HG03280 (cell line): Measurements from ENCODE around the gene LCNL1.
"Not testable (repeated sequence)": the region's sequence is repeated elsewhere in the genome, so short reads cannot be mapped to it uniquely, and the experiment has no call there.

Experiments
- ATAC-seq: cut with Tn5 transposase; IDR thresholded peaks from one replicate; pipeline ENCODE4 v1.9.1; 2021; ENCODE audit warnings: mild to moderate bottlenecking, moderate library complexity; ENCODE audit not compliant: unreplicated experiment

LCNL1 gene

DNA sequence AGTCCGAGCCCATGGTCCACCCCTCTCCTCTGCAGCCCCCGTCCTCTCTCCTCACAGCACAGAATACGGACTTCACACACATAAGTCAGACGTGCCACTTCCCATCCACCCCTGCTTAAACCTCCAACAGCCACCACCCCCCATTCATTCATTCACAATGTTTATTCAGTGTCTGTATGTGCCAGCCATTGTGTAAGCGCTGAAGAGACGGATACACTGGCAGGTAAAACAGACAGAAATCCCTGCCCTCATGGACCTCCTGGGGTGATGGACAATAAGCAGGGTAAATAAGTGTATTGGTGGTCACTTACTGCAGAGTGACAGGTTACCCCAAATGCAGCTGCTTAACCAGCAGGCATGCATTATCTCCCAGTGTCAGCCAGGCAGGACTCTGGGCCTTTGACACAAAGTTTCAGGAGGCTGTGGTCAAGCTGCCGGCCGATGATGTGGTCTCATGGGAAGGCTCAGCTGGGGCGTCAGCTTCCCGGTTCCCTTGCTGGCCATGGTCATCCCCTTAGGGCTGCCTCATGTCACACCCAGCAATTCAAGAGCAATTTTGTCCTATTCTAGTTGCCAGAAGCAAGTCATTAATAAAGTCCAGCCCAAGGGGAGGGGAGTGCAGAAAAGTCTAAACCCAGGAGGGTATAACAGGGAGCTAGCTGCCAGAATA lies 7.6 kb downstream of the LCNL1 start:
- ATAC-seq: no peak

- peak; percentile 84 for ATAC-seq
Observed at GRCh38 chr9:136991993-136992818, 9.4 kb downstream of the LCNL1 start, which contains the start of gene PAXX. Gene PAXX, plus strand, starts transcription at chr9:136992422. Its CDS starts 22 bp downstream, at chr9:136992444.

- ATAC-seq: no peak
Observed at GRCh38 chr9:136992819-136993369, 10.1 kb downstream of the LCNL1 start.

DNA sequence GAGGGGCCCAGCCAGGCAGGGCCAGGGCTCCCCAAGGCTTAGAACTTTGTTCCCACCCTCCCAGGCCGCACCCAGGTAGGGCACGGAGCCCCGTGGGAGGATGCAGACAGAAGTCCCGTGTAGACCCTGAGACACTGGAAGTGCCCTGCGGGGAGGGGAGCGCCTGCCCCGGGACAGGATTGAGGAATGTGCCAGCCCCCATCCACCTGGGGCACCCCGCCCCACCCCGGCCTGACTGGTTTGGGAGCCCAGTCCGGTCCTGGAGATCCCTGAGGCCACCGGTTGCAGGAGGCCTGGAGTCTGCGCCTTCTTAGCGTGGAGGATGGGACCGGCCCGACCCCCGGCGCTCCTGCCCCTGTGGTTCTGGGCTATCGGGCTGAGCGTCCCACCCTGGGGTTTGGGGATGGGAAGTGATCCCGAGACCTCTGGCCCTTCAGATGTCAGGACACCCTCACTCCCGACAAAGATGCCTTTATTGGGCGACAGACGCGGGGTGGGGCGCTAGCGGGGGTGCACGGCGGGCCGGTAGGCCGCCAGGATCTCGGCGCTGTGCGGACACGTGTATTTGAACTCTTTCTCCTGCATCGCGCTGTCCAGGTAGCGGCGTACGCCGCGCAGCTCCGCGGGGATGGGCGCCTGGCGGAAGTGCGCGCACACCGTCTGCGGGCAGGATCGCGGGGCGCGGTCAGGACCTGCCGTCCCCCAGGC lies 11.5 kb downstream of the LCNL1 start:
- ATAC-seq: no peak

- no peak for ATAC-seq
Observed at GRCh38 chr9:136994888-136995230, 12.1 kb downstream of the LCNL1 start.

GRCh38 chr9:136995362-136995761 lies 12.6 kb downstream of the LCNL1 start:
- no peak for ATAC-seq

DNA sequence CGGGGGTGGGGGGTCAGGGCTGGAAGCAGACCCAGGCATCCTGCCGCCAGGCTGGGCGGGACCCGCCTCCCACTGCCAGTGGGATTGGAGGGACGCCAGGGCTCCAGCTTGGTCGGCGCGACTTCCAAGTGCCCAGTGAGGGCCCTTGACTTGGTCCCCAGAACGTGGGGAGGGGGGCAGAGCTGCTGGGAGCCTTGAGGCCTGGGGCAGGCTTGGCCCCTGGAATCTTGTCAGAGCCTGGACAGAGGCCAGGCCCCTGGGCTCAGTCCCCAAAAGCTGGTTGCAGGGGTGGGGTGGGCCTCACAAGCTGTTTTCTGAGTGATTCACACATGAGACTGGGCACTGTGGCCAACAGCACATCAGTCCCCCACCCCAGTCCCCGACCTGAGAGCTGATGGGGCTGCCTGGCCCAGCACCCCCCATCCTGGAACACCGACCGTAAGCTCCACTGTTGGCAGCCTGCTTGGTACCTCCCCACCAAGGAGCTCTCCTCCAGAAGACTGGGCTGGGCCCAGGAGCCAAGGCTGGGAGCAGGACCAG lies 13.0 kb downstream of the LCNL1 start:
- ATAC-seq: no peak

DNA sequence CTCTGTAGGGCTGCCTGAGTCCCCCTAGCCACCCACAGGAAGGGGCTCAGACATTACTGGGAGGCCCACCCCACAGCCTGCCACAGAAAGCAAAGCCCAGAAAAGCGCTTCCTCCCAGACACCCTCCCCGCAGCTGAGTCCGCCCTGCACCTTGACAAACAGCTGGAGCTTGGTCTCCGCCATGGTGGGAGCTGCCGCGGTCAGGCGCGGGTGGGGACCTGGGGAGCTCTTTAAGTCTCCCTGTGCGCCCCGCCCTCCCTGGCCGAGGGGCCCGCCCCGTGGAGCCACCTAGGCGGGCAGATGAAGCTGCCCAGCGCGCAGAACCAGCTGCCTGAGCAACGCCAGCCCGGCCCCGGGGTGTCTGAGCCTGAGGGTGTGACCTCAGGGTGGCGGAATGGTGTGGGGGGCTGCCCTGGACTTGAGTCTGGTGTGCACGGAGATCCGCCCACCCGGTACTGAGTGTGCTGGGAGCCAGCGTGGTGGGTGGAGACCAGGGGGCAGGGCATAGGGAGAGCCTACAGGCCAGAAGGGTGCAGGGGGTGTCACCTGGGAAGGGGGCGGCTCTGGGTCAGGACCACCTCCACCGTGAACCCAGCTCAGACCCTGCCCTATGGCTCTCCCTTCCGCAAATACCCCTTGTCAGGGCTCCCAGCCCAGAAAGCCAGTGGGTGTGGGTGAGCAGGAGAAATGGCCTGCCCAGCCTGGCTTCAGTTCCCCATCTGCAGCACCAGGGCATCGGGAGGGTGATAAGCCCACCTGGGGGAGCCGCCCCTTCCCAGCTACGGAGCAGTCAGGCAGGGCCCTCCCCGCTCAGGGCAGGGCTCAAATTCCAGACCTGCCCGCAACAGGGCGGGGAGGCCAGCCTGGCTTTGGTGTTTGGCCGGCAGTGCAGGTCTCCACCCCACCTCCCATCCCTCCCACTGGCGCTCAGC lies 13.8 kb downstream of the LCNL1 start, which contains the start of gene CLIC3:
Gene CLIC3 (minus strand): TSS at position 208 of the 932 bp plus-strand sequence. CDS start 25 bp downstream, at position 183.
- no peak for ATAC-seq

GRCh38 chr9:136997371-136997770 lies 14.6 kb downstream of the LCNL1 start:
- ATAC-seq: no peak

DNA sequence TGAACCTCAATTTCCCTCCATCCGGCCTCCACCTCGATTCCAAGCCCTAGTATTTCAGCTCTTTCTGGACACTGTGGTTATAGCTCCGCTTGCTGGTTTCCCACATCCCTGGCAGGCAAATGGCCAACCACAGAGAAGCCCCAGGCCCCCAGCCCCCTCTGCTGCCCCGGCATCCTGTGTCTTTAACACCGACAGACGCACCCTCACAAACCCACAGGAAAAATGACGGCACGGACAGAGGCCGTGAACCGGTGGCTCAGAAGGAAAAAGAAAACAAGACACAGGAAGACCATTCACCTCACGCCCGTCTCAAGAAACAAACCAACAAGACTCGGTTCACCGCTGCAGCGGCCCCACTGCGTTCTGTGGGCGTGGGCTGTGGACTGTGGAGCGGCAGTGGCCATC lies 15.0 kb downstream of the LCNL1 start:
- no peak for ATAC-seq

- peak; percentile 70 for ATAC-seq
Observed at GRCh38 chr9:137000177-137000930, 17.6 kb downstream of the LCNL1 start.

- ATAC-seq: no peak
Observed at GRCh38 chr9:137001857-137002645, 19.3 kb downstream of the LCNL1 start.

DNA sequence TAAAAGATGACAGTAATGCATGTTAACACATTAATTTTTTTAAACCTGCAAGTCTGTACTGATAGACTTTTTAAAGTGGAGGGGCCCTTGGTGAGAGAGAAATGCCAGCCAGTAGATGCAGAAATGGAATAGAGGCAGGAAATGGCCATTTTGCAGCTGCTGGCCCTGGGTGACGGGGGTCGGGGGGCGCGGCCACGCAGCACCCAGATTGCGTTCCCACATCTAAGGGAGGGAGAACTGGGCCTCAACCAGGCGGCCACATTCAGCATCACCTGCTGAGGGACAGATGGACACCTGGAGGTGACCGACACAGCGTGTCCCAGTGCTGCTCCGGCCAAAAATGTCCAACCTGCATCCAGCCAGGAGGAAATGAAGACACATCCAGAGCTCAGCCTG lies 19.9 kb downstream of the LCNL1 start:
- ATAC-seq: no peak

- not testable (repeated sequence) for ATAC-seq
Observed at GRCh38 chr9:137004285-137004684, 21.5 kb downstream of the LCNL1 start.

- no peak for ATAC-seq
Observed at GRCh38 chr9:137006116-137007003, 23.6 kb downstream of the LCNL1 start.

GRCh38 chr9:137007108-137007815 lies 24.5 kb downstream of the LCNL1 start:
- no peak for ATAC-seq

- no peak for ATAC-seq
Observed at GRCh38 chr9:137007816-137008270, 25.1 kb downstream of the LCNL1 start.
